Epithelial cell of proximal tubule (primary cell): ENCODE measurements around the gene POP7. TPM values are rescaled to one million over a fixed set of nuclear protein-coding genes. Genes with fewer than 3 reads are reported as not detected.
A peak's percentile ranks its signal among the peaks of the same experiment; 100 is the strongest.

Experiments used
- DNase-seq: peaks from one replicate; pipeline ENCODE4 v3.0.0-alpha.2; 2011; ENCODE audit warnings: low read depth
- H3K4me3 ChIP-seq: 2 replicates; pipeline ENCODE4 v1.5.1; 2011; ENCODE audit warnings: low read depth, mild to moderate bottlenecking, low read length
- total RNA-seq: library from RNA; depleted of rRNA; stranded (reverse); fragments of >200 nt; gene quantifications from 2 replicates; pipeline ENCODE4 v1.2.3, GENCODE V29; 2015
- TF ChIP-seq, protein P1 (sequence below): conservative IDR thresholded peaks from 2 replicates; pipeline ENCODE4 v1.5.1; 2012; ENCODE audit warnings: low read depth, mild to moderate bottlenecking, low read length

Gene POP7
- total RNA-seq, 1 donor from 2014 or later: 42.7 TPM

DNA sequence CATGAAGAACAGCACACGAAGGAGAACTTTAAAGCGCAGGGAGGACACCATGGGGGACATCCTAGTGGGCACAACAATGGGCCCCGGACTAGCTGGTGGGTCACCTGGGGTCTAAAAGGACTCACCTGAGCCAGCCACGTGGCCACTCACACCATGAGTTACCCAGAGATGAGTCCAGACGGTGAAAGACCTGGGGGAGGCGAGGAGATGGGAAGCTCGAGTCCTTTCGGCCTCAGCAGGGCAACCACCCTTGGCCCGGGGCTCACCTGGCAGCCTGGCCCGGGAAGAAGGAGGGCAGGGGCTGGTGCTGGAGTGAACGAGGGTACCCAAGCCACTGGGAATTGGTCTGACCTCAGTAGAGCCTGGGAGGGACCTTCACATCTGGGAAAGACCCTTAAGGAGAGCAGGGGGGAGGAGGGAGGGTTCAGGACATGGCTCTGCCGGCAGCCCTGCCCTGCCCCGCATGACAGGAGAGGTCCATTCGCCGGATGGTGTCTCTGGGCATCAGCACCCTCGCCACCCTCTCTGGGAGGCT, 17.5 kb upstream of the POP7 start:
- TF ChIP-seq, protein P1, sequence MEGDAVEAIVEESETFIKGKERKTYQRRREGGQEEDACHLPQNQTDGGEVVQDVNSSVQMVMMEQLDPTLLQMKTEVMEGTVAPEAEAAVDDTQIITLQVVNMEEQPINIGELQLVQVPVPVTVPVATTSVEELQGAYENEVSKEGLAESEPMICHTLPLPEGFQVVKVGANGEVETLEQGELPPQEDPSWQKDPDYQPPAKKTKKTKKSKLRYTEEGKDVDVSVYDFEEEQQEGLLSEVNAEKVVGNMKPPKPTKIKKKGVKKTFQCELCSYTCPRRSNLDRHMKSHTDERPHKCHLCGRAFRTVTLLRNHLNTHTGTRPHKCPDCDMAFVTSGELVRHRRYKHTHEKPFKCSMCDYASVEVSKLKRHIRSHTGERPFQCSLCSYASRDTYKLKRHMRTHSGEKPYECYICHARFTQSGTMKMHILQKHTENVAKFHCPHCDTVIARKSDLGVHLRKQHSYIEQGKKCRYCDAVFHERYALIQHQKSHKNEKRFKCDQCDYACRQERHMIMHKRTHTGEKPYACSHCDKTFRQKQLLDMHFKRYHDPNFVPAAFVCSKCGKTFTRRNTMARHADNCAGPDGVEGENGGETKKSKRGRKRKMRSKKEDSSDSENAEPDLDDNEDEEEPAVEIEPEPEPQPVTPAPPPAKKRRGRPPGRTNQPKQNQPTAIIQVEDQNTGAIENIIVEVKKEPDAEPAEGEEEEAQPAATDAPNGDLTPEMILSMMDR: no peak
- DNase-seq: no peak
- H3K4me3 ChIP-seq: no peak overlapping the region

- H3K4me3 ChIP-seq: no peak overlapping the region
- DNase-seq: no peak
- TF ChIP-seq, protein P1: no peak
Observed at GRCh38 chr7:100689230-100690135, 16.4 kb upstream of the POP7 start.

GRCh38 chr7:100691676-100692577, 14.0 kb upstream of the POP7 start:
- no peak for DNase-seq
- H3K4me3 ChIP-seq: peak overlapping the region; percentile 76
- TF ChIP-seq, protein P1: peak; percentile 91

DNA sequence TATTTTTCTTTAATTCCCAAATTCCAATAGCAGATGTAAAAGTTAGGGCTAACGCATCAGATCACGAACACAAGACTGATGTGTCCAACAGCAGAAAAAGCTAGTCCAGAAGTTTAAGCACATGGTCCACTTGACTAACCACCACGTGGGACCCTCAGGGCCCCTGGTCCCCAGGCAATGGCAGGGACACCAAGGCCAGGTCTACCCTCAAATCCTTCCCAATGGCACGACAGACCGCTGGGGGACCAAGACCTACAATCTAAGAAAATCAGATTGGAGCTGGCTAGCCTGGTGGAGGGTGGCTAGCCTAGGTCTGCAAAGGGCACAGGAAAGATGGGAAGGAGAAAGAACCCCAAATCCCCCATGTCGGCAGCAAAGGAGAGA, 13.4 kb upstream of the POP7 start:
- H3K4me3 ChIP-seq: peak overlapping the region; percentile 76
- DNase-seq: no peak
- TF ChIP-seq, protein P1: no peak

DNA sequence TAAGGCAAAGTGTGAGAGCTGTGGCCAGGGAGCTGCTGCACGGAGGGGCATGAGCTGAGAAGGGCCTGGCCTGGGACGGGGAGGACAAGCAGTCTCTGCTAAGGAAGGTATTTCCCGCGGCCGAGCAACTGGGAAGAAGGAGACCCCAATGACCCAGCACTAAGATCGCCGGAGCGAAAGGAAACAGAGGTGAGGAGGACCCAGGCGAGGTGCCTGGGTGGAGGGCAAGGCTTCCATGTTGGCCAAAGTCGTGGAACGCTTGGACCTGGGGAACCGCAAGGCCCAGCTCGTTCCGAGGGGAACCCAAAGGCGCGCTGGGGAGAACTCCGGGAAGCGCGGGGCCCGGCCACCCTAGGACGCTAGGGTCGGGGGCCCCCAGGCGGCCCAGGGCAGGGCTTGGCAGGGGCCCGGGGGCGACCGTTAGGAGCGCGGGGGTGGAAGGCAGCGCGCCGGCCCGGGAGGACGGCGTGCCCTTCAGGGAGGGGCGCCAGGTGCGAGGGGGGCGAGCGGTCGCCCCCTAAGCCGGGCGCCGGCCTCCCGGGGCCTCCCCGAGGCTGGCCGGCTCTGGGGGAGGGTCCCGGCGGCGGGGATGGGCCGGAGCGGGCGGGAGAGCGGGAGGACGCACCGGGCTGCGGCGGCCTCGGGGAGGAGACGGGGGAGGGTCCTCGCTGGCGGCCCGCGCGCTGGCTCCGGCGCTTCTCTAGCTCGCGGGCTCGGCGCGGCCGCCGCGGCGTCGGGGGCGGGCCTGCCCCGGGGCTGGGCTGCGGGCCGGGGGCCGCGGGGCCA, 12.4 kb upstream of the POP7 start:
- peak overlapping the region; percentile 76 for H3K4me3 ChIP-seq
- TF ChIP-seq, protein P1: no peak
- no peak for DNase-seq

GRCh38 chr7:100694098-100694745, 11.7 kb upstream of the POP7 start, which contains the start of gene GIGYF1:
Gene GIGYF1 (minus strand): TSS chr7:100694250. CDS start chr7:100688238, 6,012 bp downstream.
- TF ChIP-seq, protein P1: no peak
- DNase-seq: no peak
- peak within 1 kb of the TSS; percentile 76 for H3K4me3 ChIP-seq
